Measurements from ENCODE around the gene OR2A25.

- TF ChIP-seq CEBPB (IDR thresholded peaks at IDR 0.05) (no peak), FOXM1 (IDR thresholded peaks at IDR 0.05; ENCODE audit: borderline replicate concordance, low read depth) (no peak), EP300 (IDR thresholded peaks at IDR 0.05; ENCODE audit: borderline replicate concordance) (no peak), TEAD4 (IDR thresholded peaks at IDR 0.05) (no peak), MAX (IDR thresholded peaks at IDR 0.05) (no peak), TAF1 (IDR thresholded peaks at IDR 0.05; ENCODE audit: low read depth) (no peak), RAD21 (IDR thresholded peaks at IDR 0.05; ENCODE audit: low read depth) (no peak), ZBTB7A (IDR thresholded peaks at IDR 0.05; ENCODE audit: low read depth) (no peak), CREB1 (IDR thresholded peaks at IDR 0.05; ENCODE audit: low read depth) (no peak), REST (IDR thresholded peaks at IDR 0.05; ENCODE audit: low read depth) (no peak)
Observed at GRCh38 chr7:144086730-144087129, 17.1 kb downstream of the OR2A25 start.
